Measurements from ENCODE around the gene KIF1A.

The KIF1A gene

GRCh38 chr2:240819858-240820606 is at the start of gene KIF1A:
KIF1A (minus strand) TSS chr2:240820219; CDS start chr2:240797752, 22,467 bp downstream.
- no peak for DNase-seq (ENCODE audit: low read depth)

DNA sequence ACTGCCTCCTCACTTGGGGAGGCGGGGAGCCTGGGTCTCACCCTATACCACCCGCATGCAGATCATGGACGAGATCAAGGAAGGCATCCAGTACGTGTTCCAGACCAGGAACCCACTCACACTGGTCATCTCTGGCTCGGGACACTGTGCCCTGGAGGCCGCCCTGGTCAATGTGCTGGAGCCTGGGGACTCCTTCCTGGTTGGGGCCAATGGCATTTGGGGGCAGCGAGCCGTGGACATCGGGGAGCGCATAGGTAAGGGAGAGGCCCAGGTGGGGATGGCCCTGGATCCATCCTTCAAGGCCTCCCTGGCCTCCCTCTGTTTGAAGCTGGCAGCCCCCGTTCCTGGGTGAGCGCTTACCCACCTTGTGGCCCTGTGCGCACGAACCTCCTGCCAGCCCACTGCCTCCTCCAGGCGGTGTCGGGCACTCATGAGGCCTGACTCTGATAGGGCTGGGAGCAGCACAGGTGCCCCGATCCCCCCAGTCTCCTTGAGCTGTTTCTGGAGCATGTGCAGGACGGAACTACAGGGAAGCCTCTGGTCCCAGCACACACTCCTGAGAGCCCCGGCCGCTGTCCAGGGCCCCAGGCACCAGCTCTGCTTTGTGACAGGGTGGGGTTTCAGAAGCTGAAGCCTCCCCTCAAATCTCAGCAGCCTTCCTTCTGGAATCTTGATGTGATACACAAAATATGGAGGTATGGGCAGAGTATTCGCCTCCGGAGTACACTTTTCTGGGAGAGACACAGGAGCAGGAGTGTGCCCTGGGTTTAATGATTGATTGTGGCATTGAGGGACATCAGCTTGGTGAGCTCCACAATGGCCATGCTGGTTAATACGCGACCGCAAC is 49.3 kb upstream of the KIF1A start:
- no peak for DNase-seq (ENCODE audit: low read depth)

DNA sequence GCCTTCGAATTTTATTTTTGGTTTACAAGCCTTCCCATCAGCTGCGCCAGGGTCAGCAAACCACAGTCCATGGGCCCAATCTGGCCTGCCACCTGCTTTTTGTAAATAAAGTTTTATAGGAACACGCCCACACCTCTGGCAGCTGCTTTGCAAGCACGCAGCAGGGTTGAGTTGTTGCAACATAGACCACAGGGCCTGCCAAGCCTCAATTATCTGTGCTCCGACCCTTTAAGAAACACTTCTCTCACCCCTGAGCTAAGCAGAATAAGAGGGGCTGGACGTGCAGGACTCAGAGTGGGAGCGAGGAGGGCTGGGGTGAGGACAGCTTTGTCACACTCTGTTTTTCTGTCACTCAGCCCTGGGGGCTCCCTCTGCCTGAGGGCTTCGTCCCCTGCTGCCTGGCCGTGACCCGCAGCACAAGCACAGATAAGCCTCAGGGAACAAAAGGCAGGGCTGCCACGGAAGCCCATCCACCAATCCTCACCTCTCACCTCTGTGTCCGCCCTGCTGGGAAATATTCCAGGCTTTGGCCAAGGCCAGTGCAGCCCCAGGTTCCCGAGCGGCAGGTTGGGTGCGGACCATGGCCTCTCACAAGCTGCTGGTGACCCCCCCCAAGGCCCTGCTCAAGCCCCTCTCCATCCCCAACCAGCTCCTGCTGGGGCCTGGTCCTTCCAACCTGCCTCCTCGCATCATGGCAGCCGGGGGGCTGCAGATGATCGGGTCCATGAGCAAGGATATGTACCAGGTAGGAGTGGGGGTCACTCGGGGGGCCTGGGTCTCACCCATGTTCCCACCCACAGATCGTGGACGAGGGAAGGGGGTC is 48.5 kb upstream of the KIF1A start, which contains the start of gene AGXT:
Gene AGXT (plus strand): TSS at position 539 of the 823 bp plus-strand sequence. CDS start 42 bp downstream, at position 581.
- DNase-seq (ENCODE audit: low read depth), result peak; percentile 38

DNA sequence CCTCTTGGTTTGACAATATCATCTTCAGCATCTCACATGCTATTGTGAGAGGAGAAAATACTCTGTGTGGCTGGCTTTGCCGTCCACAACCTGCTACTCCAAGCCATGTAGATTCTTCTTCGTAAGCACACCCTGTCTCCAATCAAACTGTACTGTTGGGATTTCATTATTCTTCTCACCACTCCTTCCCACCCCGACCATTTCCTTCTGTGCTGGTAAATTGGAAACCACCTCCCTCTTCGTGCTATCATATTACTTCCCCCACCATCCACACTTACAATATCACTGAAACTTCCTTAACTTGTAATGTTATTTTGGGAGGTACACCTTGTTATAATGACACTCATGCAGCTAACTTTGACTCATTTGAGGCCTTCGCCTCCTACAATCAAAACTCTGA is 45.4 kb upstream of the KIF1A start:
- DNase-seq (ENCODE audit: low read depth), result no peak

- no peak for DNase-seq (ENCODE audit: low read depth)
Measured at GRCh38 chr2:240864475-240864874, 44.5 kb upstream of the KIF1A start.

GRCh38 chr2:240861547-240861946 is 41.5 kb upstream of the KIF1A start:
- no peak for DNase-seq (ENCODE audit: low read depth)

GRCh38 chr2:240858871-240859270 is 38.9 kb upstream of the KIF1A start:
- no peak for DNase-seq (ENCODE audit: low read depth)

DNA sequence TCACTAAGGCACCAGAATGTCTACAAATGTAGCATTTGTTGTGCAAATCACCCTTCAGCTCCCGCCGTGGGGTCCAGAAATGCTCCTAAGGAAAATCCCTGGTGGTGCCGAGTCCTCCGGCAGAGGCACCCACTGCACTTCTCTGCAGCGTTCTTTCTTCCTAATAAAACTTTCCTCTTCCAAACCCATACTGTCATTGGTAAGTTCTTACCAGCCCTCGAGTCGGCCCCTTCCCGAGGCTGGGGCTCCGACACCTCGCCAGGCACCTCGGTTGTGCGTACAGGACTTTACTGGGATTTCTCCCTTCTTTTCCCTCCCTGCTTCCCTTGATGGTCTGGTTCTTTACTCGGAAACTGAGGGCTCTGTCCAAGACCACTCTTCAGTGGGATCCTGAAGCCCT is 38.3 kb upstream of the KIF1A start:
- DNase-seq (ENCODE audit: low read depth), result no peak

DNA sequence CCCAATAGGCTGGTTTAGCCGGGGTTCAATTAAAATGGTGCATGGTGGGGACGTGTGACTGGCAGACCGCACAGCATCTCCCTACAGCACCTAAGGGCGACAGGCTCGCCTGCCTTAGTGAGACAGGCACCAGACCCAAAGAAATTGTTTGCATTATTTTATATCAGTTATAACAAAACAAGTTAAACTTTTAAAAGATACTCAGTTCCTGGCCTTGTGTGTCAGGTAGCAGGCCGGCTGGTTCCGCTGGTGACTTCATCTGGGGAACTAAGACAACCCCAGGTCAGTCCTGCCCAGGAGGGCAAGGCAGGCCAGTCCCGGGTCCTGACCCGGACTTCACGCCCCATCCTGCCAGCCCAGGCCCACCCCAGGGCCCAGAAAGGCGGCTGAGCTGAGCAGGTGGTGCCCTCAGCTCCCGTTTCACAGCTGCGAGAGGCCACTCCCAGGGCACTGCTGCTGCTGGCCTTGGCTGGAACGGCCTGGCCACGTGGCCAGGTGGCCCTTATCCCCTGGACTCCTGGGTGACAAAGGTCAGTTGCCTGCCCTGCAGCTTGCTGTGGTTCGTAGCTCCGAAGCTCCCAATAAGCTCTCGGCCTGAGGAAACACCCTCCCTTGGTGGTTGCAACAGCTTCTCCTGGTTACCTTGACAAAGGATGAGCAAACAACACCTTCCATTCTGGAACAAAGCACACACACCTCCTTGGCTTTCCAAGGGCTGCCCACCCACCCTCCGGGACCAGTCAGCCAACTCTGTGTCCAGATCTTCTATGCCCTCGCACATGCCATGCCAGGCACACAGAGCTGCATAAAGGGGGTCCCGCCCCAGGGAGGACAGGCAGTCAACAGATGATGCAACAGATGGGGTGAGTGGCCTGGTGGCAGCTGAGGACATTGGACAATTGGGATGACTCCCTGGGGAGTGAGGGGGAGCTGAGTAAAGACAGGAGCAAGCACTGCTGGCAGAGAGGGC is 37.3 kb upstream of the KIF1A start:
- DNase-seq (ENCODE audit: low read depth), result no peak

DNA sequence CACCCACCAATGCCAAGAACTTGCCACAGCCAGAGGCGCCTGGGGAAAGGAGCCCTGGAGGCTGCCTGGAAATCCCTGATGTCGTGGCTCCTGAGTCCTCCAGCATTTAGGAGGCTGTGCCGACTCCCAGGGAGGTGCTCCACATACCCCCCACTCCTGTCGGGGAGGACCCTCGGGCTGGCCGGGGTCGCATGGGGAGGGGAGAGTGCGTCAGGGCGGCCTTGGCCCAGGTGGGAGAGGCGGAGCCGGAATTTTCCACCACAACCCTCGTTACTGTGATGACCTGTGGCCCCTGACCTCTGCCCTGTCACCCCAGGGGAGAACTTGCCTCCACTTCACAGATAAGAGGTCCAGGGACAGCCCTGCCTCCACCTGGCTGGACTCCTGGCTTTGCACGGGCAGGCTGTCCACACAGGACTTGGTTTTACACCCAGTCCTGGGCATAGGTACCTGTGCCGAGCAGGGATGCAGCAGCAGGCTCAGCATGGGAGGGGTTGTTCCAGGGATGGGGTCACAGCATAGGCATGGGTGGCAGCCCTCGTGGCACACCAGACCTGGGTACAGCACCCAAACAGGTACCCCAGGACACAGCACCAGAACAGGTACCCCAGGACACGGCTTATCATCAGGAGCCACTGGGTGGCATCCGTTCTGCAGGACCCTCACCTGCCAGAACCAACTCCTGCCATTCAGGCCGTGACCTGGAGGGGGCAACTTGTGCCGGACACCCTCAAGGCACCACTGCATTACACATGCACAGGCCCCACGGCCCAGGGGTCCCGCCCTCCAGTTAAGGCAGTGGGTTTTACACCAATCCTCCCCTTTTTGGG is 36.3 kb upstream of the KIF1A start:
- DNase-seq (ENCODE audit: low read depth), result no peak

- no peak for DNase-seq (ENCODE audit: low read depth)
Measured at GRCh38 chr2:240855670-240856069, 35.7 kb upstream of the KIF1A start.

DNA sequence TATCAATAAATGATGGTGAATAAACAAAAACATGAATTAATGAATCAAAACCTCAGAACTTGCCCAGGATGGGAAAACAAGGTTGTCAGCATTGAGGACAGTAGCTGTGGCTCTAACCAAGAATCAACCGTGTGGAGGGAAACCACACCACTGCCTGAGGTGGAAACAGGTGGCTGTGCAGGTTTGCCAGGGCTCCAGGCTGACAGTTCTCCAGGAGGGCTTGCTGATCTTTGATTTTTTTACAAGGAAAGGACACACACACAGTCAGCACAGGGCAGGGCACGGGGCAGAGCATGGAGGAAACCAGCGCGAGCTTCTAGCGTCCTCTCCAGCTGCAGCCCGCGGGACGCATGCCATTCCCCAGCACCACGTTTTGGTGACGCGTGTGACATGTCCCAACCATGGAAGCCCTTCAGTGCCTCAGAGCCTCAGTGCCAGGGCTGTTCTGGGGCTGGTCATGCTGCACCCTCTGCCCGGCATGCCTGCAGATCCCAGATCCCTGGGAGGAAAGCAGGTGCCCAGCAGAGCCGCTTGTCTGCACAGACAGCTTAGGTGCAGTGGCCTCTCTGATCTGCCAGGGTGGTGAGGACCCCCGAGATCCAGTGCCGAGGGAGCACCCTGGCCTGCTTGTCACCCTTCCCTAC is 32.8 kb upstream of the KIF1A start:
- no peak for DNase-seq (ENCODE audit: low read depth)

- DNase-seq (ENCODE audit: low read depth), result peak; percentile 60
Measured at GRCh38 chr2:240851078-240851991, 31.3 kb upstream of the KIF1A start.

- DNase-seq (ENCODE audit: low read depth), result no peak
Measured at GRCh38 chr2:240850756-240851077, 30.7 kb upstream of the KIF1A start.

DNA sequence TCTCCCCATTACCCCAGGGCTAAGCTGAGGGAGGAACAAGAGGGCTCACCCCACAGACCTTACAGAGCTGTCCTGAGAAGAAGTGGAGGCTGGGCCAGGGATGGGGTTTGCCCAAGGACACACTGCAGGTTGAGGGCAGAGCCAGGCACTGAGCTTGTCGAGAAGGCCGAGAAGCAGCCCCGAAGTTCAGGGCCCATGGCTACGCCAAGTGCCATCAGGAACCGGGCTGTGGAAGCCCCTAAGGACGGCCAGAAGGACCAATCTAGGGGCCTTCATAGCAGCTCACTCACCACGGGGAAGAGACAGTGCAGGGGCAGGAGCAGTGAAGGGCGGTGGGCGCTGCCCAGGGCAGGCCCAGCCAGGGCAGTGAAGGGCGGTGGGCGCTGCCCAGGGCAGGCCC is 30.0 kb upstream of the KIF1A start:
- no peak for DNase-seq (ENCODE audit: low read depth)

DNA sequence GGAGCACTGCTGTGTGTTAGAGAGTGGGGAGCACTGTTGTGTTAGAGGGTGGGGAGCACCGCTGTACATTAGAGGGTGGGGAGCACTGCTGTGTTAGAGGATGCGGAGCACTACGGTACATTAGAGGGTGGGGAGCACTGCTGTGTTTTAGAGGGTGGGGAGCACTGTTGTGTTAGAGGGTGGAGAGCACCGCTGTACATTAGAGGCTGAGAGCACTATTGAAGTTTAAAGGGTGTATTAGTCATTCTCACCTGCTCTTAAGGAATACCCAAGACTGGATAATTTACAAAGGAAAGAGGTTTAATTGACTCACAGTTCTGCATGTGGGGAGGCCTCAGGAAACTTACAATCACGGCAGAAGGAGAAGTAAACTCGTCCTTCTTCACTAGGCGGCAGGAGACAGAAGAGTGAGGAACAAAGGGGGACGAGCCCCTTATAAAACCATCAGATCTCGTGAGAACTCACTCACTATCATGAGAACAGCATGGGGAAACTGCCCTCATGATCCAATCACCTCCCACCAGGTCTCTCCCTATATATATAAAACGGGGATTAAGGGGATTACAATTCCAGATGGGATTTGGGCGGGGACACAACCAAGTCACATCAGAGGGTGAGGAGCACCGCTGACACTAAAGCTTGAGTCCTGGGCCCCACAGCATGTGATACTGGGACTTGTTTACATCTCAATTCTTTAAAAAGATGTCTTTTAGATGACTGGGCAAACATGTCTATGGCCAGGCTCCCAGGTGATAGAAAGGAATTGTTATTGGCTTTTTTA is 29.1 kb upstream of the KIF1A start:
- DNase-seq (ENCODE audit: low read depth), result no peak

DNA sequence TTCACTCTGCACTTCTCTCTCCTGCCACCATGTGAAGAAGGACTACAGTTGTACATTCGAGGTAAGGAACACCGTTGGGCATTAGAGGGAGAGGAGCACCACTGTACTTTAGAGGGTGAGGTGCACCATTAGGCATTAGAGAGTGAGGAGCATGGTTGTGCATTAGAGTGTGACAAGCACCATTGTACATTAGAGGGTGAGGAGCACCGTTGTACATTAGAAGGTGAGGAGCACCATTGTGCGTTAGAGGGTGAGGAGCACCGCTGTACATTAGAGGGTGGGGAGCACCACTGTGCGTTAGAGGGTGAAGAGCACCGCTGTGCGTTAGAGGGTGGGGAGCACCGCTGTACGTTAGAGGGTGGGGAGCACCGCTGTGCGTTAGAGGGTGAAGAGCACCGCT is 27.8 kb upstream of the KIF1A start:
- no peak for DNase-seq (ENCODE audit: low read depth)

All from amniotic epithelial cell (primary cell).